ENCODE measurements around the gene LTBP3. TPM values are rescaled to one million over a fixed set of nuclear protein-coding genes. Genes with fewer than 3 reads are reported as not detected.

LTBP3 gene
- total RNA-seq, 1 experiment from 2014 or later: 10.6 TPM

- Histone ChIP-seq H2AK5ac (ENCODE audit: insufficient read length, low read length) (no peak overlapping the region), H4K91ac (ENCODE audit: insufficient read length, low read depth, low read length) (no peak overlapping the region), H3K23ac (ENCODE audit: insufficient read length, low read depth, low read length) (no peak overlapping the region), H3K56ac (ENCODE audit: insufficient read length, low read depth, low read length) (no peak overlapping the region), H2BK20ac (ENCODE audit: low read depth, low read length, poor library complexity, severe bottlenecking) (no peak overlapping the region), H2BK5ac (ENCODE audit: insufficient read length, low read length) (no peak overlapping the region), H2AFZ (ENCODE audit: low read length) (no peak overlapping the region), H4K8ac (replicated peaks; ENCODE audit: insufficient read length, low read depth, low read length) (no peak overlapping the region), H4K20me1 (ENCODE audit: control insufficient read depth, insufficient read depth, insufficient read length) (no peaks in the 10 kb centered on the region), H2BK12ac (ENCODE audit: insufficient read length, low read depth, low read length) (no peak overlapping the region), H3K4ac (ENCODE audit: low read depth, low read length) (no peak overlapping the region), H3K79me1 (ENCODE audit: insufficient read depth, low read depth, low read length, poor library complexity, severe bottlenecking) (no peaks in the 10 kb centered on the region), H3K27ac (ENCODE audit: insufficient read length, low read depth, low read length) (no peak overlapping the region), H3K9ac (ENCODE audit: extremely low read depth, insufficient read length, low read length) (peak overlapping the region; percentile 79), H2BK120ac (ENCODE audit: low read depth, low read length, poor library complexity, severe bottlenecking) (no peak overlapping the region), H2BK15ac (ENCODE audit: low read depth, low read length) (no peak overlapping the region), H3K4me2 (ENCODE audit: insufficient read depth, insufficient read length, low read length) (peak overlapping the region; percentile 89), H4K5ac (ENCODE audit: insufficient read length, low read depth, low read length) (no peak overlapping the region), H3K79me2 (ENCODE audit: insufficient read depth, low read length) (peaks cover 42% of the 10 kb centered on the region), H3K9me3 (ENCODE audit: control insufficient read depth, low read depth, low read length) (no peaks in the 10 kb centered on the region), H3T11ph (ENCODE audit: low read length) (no peak overlapping the region), H3K23me2 (ENCODE audit: insufficient read length, low read depth, low read length, poor library complexity, severe bottlenecking) (peaks cover 20% of the 10 kb centered on the region), H3K18ac (ENCODE audit: insufficient read length, low read depth, low read length) (no peak overlapping the region), H3K27me3 (ENCODE audit: insufficient read depth, low read length) (no peaks in the 10 kb centered on the region), H3K4me1 (ENCODE audit: insufficient read depth, low read length) (no peaks in the 10 kb centered on the region), H3K14ac (ENCODE audit: insufficient read depth, low read length) (no peak overlapping the region)
- DNase-seq: no peak
- Mint-ChIP-seq H3K9me3 (peaks cover 2 to 3% of the 10 kb centered on the region in 2 experiments; a peak in 3 of 5 replicates), H3K27me3 (ENCODE audit: low read depth) (no peaks in the 10 kb centered on the region), H3K4me3 (no peak overlapping the region), H3K27ac (no peak overlapping the region; a peak in 3 of 7 replicates), H3K4me1 (peaks cover 36 to 46% of the 10 kb centered on the region in 2 experiments), H3K36me3 (ENCODE audit: insufficient read depth in 1 of 3, low read depth in 3 of 3) (peaks cover 0 to 33% (median 31%) of the 10 kb centered on the region in 3 experiments; a peak in 5 of 7 replicates)
- no CpG with 5 or more reads among the region's 6 CpGs for WGBS (ENCODE audit: extremely low coverage, insufficient read length, low lambda C conversion rate)
- TF ChIP-seq CTCF (conservative IDR thresholded peaks at IDR 0.05): no peak
Measured at GRCh38 chr11:65502555-65503367, 55.4 kb downstream of the LTBP3 start.

All from H9 (cell line).